Smooth muscle cell (in vitro differentiated cells): Measurements from ENCODE around the gene SLC6A4. TPM values are rescaled to one million over a fixed set of nuclear protein-coding genes. Genes with fewer than 3 reads are reported as not detected.
"Not testable (repeated sequence)": the region's sequence is repeated elsewhere in the genome, so short reads cannot be mapped to it uniquely, and the experiment has no call there.

ENCODE experiments used
- DNase-seq: peaks from one replicate; lab custom pipeline; 2025; ENCODE audit not compliant: unreplicated experiment; lab: John Stamatoyannopoulos, UW
- H2AFZ ChIP-seq: fragments of 200-600 bp; sonication (generic); 2 replicates; pipeline ENCODE4 v1.6.0; 2016; ENCODE audit warnings: antibody characterized with exemption, low read depth, mild to moderate bottlenecking
- H3F3A ChIP-seq: fragments of 200-600 bp; sonication (generic); 2 replicates; pipeline ENCODE4 v1.6.0; 2017; ENCODE audit warnings: antibody characterized with exemption, low read depth
- H3K27ac ChIP-seq: fragments of 200-600 bp; sonication (generic); 2 replicates; pipeline ENCODE4 v1.5.1; 2016; ENCODE audit warnings: low read depth, mild to moderate bottlenecking
- H3K27me3 ChIP-seq: fragments of 200-600 bp; sonication (generic); 2 replicates; pipeline ENCODE4 v1.6.1; 2016; ENCODE audit warnings: low read depth, mild to moderate bottlenecking
- H3K36me3 ChIP-seq: fragments of 200-600 bp; sonication (generic); 2 replicates; pipeline ENCODE4 v1.5.1; 2016; ENCODE audit warnings: low read depth
- H3K4me1 ChIP-seq: fragments of 200-600 bp; sonication (generic); 2 replicates; pipeline ENCODE4 v1.5.1; 2016; ENCODE audit warnings: low read depth
- H3K4me2 ChIP-seq: fragments of 200-600 bp; sonication (generic); 2 replicates; pipeline ENCODE4 v1.6.0; 2016; ENCODE audit warnings: mild to moderate bottlenecking
- H3K4me3 ChIP-seq: fragments of 200-600 bp; sonication (generic); 2 replicates; pipeline ENCODE4 v1.5.1; 2016; ENCODE audit warnings: mild to moderate bottlenecking
- H3K79me2 ChIP-seq: fragments of 200-600 bp; sonication (generic); 2 replicates; pipeline ENCODE4 v1.6.0; 2016; ENCODE audit warnings: low read depth, mild to moderate bottlenecking
- H3K9ac ChIP-seq: fragments of 200-600 bp; sonication (generic); 2 replicates; pipeline ENCODE4 v1.6.0; 2016; ENCODE audit warnings: low read depth
- H3K9me3 ChIP-seq: fragments of 200-600 bp; sonication (generic); replicated peaks from 2 replicates; pipeline ENCODE4 v1.5.1; 2016; ENCODE audit warnings: low read depth
- H4K20me1 ChIP-seq: fragments of 200-600 bp; sonication (generic); 2 replicates; pipeline ENCODE4 v1.6.0; 2016; ENCODE audit warnings: low read depth
- WGBS: methylation state at CpG from one replicate; pipeline ENCODE4 v1.1.7; 2016; ENCODE audit warnings: low lambda C conversion rate; 5-methylcytosine and 5-hydroxymethylcytosine counted together
- polyA plus RNA-seq: library from polyadenylated mRNA; unstranded; fragments of >200 nt; fragmentation: Nextera tagmentation; extraction: Ambion mirVana; gene quantifications from 2 replicates; pipeline ENCODE4 v1.2.1, GENCODE V29; 2016
- total RNA-seq: library from RNA; depleted of rRNA; stranded (reverse); fragments of >200 nt; gene quantifications from 2 replicates; pipeline ENCODE4 v1.2.3, GENCODE V29; 2014
- TF ChIP-seq, protein P1 (sequence below): fragments of 200-600 bp; sonication (generic); IDR thresholded peaks from 2 replicates; pipeline ENCODE4 v1.5.1; 2017; ENCODE audit warnings: borderline replicate concordance, mild to moderate bottlenecking, antibody characterized with exemption; ENCODE audit not compliant: insufficient read depth, poor library complexity, severe bottlenecking

Gene SLC6A4
- total and polyA plus RNA-seq, 2 experiments from 2014 or later: 0.11 to 0.49 TPM

DNA sequence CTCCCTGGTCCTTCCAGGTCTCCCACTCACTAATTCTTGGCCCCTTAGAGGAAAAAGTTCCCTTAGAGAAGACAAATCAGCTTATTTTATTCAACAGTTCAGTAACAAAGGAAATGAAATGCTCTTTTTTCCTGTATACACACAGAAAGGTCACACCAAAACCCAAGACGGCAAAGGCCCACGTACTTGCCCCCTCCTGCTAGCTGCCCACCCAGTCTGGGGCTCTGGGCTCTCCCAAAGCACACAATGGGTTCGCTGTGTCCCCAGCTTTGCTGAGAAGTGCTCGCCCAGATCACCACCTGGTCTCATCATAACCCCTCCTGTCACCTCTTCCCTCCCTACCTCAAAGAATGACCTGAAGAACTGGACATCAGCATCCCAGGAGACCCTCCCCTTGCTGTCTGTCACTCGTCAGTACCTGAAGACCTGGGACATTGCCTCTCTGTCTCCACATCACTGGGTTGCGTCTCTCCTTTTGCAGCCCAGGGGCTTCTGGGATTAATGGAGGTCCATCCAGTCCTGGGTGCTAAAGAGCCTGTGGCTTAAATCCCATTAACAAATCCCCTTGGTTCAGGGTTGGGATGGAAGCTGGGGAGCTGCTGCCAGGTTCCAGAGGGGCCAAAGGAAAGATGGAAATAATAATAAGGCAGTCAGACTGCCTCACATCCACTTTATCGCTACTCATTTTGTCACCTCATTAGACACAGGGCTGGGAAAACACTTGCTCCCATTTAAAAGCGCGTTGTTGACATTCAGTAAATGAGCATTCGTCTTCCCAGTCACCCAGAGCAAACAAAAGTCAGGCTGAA lies 3.3 kb downstream of the SLC6A4 start:
- Histone ChIP-seq H3K9me3 (no peaks in the 10 kb centered on the region), H3K27me3 (peaks cover 79% of the 10 kb centered on the region), H3K36me3 (no peaks in the 10 kb centered on the region), H4K20me1 (no peaks in the 10 kb centered on the region), H2AFZ (no peak overlapping the region), H3K4me3 (no peak overlapping the region), H3K79me2 (no peaks in the 10 kb centered on the region), H3K27ac (no peak overlapping the region), H3K4me2 (no peak overlapping the region), H3K4me1 (peaks cover 9% of the 10 kb centered on the region), H3K9ac (no peak overlapping the region), H3F3A (no peaks in the 10 kb centered on the region)
- WGBS: 83% methylated on average over 10 of the region's 10 CpGs
- TF ChIP-seq, protein P1, sequence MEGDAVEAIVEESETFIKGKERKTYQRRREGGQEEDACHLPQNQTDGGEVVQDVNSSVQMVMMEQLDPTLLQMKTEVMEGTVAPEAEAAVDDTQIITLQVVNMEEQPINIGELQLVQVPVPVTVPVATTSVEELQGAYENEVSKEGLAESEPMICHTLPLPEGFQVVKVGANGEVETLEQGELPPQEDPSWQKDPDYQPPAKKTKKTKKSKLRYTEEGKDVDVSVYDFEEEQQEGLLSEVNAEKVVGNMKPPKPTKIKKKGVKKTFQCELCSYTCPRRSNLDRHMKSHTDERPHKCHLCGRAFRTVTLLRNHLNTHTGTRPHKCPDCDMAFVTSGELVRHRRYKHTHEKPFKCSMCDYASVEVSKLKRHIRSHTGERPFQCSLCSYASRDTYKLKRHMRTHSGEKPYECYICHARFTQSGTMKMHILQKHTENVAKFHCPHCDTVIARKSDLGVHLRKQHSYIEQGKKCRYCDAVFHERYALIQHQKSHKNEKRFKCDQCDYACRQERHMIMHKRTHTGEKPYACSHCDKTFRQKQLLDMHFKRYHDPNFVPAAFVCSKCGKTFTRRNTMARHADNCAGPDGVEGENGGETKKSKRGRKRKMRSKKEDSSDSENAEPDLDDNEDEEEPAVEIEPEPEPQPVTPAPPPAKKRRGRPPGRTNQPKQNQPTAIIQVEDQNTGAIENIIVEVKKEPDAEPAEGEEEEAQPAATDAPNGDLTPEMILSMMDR: no peak
- no peak for DNase-seq

DNA sequence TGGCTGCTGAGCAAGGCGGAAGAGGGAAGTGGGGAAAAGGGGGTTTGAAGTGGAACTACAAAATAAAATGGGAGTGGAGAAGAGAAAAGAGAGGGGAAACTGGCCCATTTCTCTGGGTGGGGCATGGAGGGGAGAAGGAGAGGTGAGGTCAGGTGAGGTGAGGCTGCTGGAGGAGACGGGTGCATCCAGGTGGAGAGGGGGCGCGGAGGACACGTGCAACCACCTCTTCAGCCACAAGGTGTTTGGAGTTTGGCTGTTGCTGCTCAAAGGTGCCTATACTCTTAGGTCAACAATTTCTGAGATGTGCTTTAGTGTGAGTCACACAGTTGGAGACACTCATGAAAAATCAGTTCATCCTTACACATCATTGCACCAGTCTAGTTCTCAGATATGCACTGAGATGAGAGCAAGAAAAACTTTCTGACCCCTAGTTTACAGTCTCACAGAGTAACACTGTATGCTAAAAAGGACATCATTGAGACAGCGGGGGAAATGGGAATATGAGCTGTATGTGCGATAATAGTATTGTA lies 4.8 kb downstream of the SLC6A4 start:
- no peak for DNase-seq

DNA sequence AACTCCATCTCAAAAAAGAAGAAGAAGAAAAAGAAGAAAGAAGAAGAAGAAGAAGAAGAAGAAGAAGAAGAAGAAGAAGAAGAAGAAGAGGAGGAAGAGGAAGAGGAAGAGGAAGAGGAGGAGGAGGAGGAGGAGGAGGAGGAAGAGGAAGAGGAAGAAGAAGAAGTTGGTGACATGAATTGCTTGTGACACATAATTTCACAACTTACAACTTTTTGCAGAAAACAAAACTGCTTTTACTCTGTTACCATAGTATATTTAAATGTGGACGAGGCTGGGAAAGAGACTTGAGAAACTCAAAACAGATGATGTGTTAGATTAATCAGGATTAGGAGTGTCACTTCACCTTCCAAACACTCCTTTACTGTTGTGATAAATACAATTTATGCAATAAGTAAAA lies 5.5 kb downstream of the SLC6A4 start:
- H3F3A ChIP-seq, DNase-seq, H3K4me3 ChIP-seq, H3K4me1 ChIP-seq, H3K9ac ChIP-seq, H4K20me1 ChIP-seq, H3K79me2 ChIP-seq, H3K9me3 ChIP-seq, H2AFZ ChIP-seq, H3K27ac ChIP-seq, H3K36me3 ChIP-seq, H3K4me2 ChIP-seq: not testable (repeated sequence)
- 83% methylated on average over 1 of the region's 1 CpG for WGBS
- peaks cover 59% of the 10 kb centered on the region for H3K27me3 ChIP-seq

More for the DNA sequence above, 4.8 kb downstream of the SLC6A4 start:
- Histone ChIP-seq H4K20me1 (no peaks in the 10 kb centered on the region), H3K27me3 (peaks cover 65% of the 10 kb centered on the region), H3K4me3 (no peak overlapping the region), H2AFZ (no peak overlapping the region), H3K4me2 (no peak overlapping the region), H3K79me2 (no peaks in the 10 kb centered on the region), H3K27ac (no peak overlapping the region), H3K9ac (no peak overlapping the region), H3K9me3 (no peaks in the 10 kb centered on the region), H3K36me3 (no peaks in the 10 kb centered on the region), H3K4me1 (peaks cover 5% of the 10 kb centered on the region), H3F3A (no peaks in the 10 kb centered on the region)
- 66% methylated on average over 7 of the region's 7 CpGs for WGBS
- TF ChIP-seq, protein P1: no peak

DNA sequence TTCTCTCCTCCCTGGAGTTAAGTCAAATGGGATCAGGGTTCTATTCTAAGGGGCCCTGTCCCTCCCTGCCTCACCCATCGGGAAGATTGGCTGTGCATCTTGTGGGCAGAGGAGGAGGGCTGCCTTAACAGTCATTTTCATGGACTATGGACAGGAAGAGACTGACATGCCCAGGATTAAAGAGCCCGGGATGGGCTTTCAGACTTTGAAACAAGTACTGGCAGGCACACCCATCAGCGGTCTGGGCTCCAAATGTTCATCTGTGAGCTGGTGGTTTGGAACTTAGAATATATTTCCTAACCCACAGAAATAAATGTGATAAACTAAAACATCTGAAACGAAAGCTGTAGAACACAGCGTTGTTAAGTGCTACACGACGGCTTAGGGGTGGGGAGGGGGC lies 6.5 kb downstream of the SLC6A4 start:
- Histone ChIP-seq H3K27ac (no peak overlapping the region), H3K9me3 (no peaks in the 10 kb centered on the region), H3K4me2 (no peak overlapping the region), H3F3A (no peaks in the 10 kb centered on the region), H3K4me3 (no peak overlapping the region), H2AFZ (no peak overlapping the region), H4K20me1 (no peaks in the 10 kb centered on the region), H3K9ac (no peak overlapping the region), H3K4me1 (no peaks in the 10 kb centered on the region), H3K79me2 (no peaks in the 10 kb centered on the region), H3K27me3 (peaks cover 49% of the 10 kb centered on the region), H3K36me3 (no peaks in the 10 kb centered on the region)
- DNase-seq: no peak
- 73% methylated on average over 7 of the region's 7 CpGs for WGBS
- TF ChIP-seq, protein P1: no peak
